Colon (tissue), 2 donors: ENCODE results near the gene SLC16A3.

ENCODE experiments used
- FAIRE-seq: peaks from 2 replicates; lab custom pipeline; 2012; peaks lifted over from hg19 to GRCh38; lab: Jason Lieb, UNC
- donor health status: control.
- donor health status: control.

SLC16A3 gene

GRCh38 chr17:82236142-82236971 is 7.5 kb downstream of the SLC16A3 start:
- no peak for FAIRE-seq

GRCh38 chr17:82237083-82237745 is 8.4 kb downstream of the SLC16A3 start:
- FAIRE-seq: no peak

- FAIRE-seq: no peak
Observed at GRCh38 chr17:82237746-82238471, 9.1 kb downstream of the SLC16A3 start.

- no peak for FAIRE-seq
Observed at GRCh38 chr17:82238472-82239201, 9.8 kb downstream of the SLC16A3 start.

- FAIRE-seq: no peak
Observed at GRCh38 chr17:82239401-82239925, 10.6 kb downstream of the SLC16A3 start.

GRCh38 chr17:82239926-82240505 is 11.2 kb downstream of the SLC16A3 start:
- FAIRE-seq: no peak

GRCh38 chr17:82240506-82241182 is 11.8 kb downstream of the SLC16A3 start:
- no peak for FAIRE-seq

GRCh38 chr17:82241183-82241925 is 12.5 kb downstream of the SLC16A3 start:
- no peak for FAIRE-seq

GRCh38 chr17:82241926-82242697 is 13.3 kb downstream of the SLC16A3 start:
- no peak for FAIRE-seq

GRCh38 chr17:82242698-82242976 is 13.8 kb downstream of the SLC16A3 start:
- FAIRE-seq: no peak

- no peak for FAIRE-seq
Observed at GRCh38 chr17:82242977-82243647, 14.3 kb downstream of the SLC16A3 start.

- no peak for FAIRE-seq
Observed at GRCh38 chr17:82243648-82244412, 15.0 kb downstream of the SLC16A3 start.

- no peak for FAIRE-seq
Observed at GRCh38 chr17:82244413-82245133, 15.7 kb downstream of the SLC16A3 start.

GRCh38 chr17:82245134-82246039 is 16.5 kb downstream of the SLC16A3 start:
- no peak for FAIRE-seq

- FAIRE-seq: no peak
Observed at GRCh38 chr17:82246040-82246364, 17.2 kb downstream of the SLC16A3 start.

GRCh38 chr17:82246365-82247181 is 17.7 kb downstream of the SLC16A3 start:
- FAIRE-seq: no peak
